NCI-H1105 (cell line): ENCODE measurements around the gene PML.
A peak's percentile ranks its signal among the peaks of the same experiment; 100 is the strongest.

Source experiments
- DNase-seq: peaks from one replicate; lab custom pipeline; 2025; lab: John Stamatoyannopoulos, UW

PML gene, protein sequence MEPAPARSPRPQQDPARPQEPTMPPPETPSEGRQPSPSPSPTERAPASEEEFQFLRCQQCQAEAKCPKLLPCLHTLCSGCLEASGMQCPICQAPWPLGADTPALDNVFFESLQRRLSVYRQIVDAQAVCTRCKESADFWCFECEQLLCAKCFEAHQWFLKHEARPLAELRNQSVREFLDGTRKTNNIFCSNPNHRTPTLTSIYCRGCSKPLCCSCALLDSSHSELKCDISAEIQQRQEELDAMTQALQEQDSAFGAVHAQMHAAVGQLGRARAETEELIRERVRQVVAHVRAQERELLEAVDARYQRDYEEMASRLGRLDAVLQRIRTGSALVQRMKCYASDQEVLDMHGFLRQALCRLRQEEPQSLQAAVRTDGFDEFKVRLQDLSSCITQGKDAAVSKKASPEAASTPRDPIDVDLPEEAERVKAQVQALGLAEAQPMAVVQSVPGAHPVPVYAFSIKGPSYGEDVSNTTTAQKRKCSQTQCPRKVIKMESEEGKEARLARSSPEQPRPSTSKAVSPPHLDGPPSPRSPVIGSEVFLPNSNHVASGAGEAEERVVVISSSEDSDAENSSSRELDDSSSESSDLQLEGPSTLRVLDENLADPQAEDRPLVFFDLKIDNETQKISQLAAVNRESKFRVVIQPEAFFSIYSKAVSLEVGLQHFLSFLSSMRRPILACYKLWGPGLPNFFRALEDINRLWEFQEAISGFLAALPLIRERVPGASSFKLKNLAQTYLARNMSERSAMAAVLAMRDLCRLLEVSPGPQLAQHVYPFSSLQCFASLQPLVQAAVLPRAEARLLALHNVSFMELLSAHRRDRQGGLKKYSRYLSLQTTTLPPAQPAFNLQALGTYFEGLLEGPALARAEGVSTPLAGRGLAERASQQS

DNA sequence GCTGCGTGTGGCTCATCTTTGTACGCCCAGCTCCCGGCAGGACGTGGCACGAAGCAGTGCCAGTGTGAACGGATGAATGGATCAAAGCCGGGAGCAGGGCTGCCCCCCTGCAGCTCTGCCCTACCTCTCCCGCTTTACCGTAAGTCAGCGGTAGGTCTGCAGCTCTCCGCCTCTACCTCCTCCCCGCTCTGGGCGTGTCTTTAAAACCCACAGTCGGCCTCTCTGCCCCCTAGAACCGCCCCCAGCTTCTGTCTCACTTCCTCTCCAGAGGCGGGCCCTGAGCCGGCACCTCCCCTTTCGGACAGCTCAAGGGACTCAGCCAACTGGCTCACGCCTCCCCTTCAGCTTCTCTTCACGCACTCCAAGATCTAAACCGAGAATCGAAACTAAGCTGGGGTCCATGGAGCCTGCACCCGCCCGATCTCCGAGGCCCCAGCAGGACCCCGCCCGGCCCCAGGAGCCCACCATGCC lies at the start of gene PML:
TSS of gene PML (plus strand) at position 304 of the 471 bp plus-strand sequence. CDS start at position 401, 97 bp downstream.
- peak; percentile 77 for DNase-seq

- DNase-seq, result no peak
Observed at GRCh38 chr15:73945130-73945508, 49.4 kb upstream of the PML start.

DNA sequence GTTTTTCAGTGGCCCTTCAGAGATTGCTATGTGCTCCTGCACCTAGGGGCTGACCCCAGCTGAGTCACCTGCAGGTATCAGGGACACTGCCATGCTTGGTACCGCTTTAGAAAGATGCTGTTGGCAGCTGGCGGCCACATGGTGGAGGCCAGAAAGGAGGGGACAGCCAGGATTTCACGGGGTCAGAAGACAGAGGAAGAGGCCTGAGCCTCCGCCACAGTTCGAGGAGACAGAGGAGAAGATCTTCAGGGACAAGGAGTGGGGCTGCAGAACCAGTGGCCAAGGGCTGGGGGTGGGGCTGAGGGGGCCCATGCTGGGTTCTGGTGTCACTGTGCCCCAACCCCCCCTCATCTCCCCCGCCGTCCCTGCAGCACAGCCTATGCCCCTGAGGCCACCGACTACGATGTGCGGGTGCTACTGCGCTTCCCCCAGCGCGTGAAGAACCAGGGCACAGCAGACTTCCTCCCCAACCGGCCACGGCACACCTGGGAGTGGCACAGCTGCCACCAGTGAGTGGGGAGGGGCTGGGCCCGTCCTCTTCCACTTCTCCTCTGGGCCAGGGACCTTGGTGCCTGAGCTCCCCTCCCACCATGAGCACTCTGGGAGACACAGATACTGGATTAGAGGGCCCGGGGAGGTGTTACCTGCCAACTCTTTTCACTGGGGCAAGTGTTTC lies 48.3 kb upstream of the PML start:
- no peak for DNase-seq

GRCh38 chr15:73946795-73947370 lies 47.6 kb upstream of the PML start:
- no peak for DNase-seq

DNA sequence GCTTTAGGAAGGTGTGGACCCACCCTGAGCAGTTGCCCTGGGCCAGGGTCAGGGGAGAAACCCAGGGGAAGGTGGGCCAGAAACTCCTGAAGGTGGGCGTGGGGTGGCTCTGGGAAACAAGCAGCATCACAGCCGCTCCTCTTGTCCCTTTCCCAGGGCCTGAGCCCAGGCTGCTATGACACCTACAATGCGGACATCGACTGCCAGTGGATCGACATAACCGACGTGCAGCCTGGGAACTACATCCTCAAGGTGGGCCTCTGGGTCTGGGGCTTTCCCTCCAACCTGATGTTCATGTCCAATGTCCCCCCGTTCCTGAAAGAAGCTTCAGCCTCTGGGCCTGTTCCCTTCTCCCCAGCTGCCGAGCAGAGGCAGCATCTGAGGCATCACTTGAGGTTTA lies 46.9 kb upstream of the PML start:
- DNase-seq, result no peak

DNA sequence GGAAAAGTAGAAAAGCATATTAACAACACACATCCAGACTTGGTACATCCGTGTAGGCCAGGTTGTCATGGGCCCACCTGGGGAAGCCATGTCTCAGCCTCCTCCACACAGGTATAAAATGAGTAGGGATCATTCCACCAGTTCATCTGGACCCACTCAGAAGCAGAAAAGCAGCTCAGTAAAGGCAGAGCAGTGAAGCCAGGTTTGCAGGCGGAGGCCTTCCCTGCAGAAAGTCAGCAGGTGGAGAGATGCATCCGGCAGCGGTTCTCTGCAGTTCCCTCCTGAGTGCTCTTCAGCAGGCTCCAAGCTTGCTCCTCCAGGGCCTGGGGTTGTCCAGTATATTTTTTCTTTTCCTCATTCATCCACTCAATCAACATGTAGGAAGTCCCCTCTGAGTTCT lies 46.1 kb upstream of the PML start:
- DNase-seq, result no peak

GRCh38 chr15:73948982-73949381 lies 45.5 kb upstream of the PML start:
- no peak for DNase-seq

GRCh38 chr15:73949496-73949895 lies 45.0 kb upstream of the PML start:
- DNase-seq, result no peak

GRCh38 chr15:73950479-73950830 lies 44.1 kb upstream of the PML start:
- no peak for DNase-seq

- DNase-seq, result peak; percentile 46
Observed at GRCh38 chr15:73950831-73951561, 43.5 kb upstream of the PML start.

DNA sequence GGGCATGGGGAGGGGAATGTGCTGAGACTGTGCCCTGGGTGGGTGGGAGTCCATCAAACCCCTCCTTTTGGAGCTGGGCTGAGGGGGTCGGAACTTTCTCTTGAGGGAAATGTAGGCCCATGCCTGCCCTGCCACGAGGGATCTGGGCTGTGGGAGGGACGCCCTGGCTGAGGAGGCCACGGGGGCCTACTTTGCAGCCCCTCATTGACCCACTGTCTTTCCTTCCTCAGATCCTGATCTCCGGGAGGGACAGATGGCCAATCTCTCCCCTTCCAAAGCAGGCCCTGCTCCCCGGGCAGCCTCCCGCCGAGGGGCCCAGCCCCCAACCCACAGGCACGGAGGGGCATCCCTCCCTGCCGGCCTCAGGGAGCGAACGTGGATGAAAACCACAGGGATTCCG lies 42.9 kb upstream of the PML start:
- no peak for DNase-seq

DNA sequence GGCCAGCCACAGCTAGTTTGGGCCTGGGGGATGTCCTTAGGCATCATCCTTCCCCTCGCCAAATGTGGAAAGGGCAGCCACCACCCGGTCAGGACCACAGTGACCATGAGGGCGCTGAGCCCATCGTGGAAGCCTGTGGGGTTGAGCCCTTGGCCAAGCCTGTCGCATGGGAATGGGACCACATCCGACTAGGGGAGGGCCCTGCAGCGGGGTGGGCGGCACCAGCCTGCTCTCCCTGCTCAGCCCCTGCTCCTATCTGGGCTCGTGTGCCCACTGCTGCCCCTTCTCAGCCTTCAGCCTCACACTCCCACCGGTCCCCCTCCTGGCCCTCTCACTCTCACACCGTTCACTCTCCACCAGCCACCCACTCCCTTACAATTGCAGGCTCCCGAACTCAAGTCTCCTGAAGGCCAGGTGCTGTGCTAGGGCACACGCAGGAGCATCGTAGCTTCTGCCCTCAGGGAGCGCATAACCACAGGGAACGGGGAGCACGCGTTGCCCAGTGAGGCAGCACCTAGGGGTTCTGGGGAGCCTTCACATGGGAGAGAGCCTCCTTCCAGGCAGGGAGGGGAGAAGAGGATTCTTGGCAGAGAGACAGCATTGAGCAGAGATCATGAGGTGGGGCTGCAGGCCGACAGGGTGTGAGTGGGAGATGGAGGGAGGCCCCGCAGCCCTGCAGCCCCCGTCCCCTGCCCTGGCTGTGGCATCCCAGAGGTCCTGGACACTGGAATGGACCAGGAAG lies 42.2 kb upstream of the PML start:
- no peak for DNase-seq

DNA sequence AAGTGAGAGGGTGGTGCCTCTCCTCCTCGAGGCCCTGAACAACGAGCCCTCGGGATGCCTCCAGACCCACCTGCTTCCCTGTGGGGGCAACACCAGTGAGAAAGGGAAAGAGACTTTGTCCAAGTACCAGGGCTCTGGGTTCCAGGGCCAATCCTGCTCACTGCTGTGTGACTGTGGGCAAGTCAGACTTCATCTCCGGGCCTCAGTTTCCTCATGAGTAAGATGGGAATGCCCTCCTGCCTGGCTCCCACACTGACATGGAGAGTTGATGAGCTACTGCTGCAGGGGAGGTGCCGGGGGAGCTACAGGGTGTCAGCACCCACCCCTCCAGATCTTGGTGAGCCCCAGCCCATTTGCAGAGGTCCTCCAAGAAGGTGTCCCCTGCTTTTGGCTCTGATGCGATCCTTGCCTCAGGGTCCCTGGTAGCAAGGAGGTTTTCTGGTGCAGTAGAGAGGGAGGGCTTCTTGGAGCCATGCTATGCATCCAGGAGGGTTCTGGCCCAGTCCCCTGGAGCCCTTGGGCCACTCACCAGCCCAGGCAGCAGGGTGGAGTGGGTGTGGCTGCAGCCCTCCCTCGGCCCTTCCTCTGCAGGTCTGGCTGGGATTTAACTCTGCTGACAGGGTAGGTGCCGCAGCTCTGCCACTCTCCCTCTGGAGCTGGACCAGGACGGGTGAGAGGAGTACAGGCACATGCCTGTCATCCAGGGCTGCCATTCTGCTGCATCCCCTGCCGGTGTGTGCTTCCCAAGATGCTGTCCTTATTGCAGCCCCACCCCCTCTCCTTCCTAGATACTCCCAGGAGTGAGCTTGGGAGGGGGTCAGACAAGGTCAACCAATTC lies 41.4 kb upstream of the PML start:
- no peak for DNase-seq

DNA sequence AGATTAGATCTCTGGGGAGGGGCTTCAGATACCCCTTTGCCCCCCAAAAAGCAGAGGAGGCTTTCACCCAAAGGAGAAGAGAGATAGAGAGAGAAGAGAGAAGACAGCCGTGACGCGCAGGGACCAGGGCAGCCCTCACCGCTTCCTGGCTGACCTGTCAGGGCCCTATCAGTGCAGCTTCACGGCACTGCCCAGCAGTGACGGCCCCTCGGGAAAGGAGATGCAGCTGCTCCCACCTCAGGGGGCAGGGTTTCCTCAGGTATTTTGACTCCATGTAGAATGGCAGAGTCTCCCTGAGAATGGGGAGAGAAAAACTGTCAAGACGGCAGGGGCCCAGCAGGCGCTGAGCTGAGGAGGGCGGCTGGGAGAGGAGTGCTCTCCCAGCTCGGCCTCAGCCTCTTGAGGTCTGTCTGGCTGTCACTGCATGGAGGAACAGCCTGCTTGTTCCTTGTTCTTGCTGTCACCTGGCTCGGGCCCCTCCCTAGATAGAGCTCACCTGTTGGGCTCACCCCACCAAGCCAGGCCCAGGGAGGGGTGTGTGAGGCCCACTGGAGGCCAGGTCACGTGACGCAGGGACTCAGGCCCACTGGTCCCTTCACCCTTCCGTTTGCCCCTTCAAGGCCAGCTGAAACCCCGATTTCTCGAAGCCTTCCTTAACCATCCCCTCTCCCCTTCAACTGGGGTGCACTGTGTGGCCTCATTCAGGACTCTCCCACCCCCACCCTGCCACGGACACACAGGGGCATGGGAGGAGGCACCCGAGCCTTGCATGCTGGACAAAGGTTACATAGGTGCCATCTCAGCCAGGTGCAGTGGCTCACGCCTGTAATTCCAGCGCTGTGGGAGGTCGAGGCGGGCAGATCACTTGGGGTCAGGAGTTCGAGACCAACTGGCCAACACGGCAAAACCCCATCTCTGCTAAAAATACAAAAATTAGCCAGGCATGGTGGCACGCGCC lies 40.0 kb upstream of the PML start:
- DNase-seq, result no peak

DNA sequence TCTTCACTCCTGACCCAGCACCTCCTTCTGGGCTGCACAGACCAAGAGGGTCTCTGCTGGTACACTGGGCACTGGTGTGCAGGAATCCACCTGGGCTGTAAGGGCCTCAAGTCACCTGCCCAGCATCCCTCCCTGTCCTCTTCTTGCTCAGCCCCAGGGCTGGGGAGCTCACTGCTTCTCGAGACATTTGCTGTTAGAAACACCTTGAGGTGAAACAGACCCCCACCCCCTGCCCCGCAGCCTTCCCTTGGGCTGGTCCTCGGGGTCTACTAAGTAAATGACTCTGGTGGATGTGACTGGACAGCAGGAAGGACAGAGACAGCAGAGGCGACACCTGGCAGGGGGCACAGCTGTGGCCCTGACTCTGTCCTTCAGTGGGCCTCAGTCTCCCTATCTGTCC lies 39.2 kb upstream of the PML start:
- no peak for DNase-seq

DNA sequence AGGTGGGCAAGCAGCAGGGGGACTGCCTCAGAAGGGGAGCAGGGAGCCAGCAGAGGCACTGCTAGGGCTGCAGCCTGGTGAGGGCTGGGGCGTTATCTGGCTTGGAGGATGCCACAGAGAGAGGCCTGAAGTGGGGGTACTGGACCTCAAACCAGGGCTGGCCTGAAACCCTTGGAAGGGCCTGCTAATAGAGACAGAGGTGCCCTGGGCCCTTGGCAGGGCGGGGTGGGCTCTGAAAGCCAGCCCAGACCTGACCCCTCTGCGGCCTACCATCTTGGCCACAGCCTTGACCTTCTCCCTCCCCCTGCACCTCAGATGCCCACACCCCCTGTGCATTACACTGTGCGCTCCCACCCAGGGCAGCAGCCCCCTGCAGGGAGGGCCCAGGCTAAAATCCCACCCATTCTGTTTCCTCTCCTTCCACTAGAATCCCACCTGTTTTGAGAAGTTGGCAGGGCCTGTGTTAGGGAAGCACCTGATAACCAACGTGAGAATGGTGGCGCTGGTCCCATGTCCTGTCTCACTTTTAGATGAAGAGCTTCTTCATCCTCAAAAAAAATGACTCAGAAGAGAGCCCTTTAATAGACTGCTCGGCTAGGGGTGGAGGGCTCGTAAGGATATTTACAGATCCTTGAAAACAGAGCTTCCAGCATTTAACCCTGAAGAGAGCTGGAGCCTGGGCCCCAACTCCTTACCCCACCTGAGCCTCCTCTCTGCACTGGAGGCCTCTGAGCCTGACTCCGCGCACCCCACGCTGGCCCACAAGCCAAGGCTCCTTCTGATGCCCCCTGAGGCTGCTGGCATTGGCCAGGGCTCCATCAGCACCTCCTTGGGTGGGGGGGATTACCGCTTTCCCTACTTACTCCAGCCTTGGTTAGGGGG lies 38.4 kb upstream of the PML start:
- no peak for DNase-seq

- DNase-seq, result no peak
Observed at GRCh38 chr15:73956743-73957135, 37.8 kb upstream of the PML start.

DNA sequence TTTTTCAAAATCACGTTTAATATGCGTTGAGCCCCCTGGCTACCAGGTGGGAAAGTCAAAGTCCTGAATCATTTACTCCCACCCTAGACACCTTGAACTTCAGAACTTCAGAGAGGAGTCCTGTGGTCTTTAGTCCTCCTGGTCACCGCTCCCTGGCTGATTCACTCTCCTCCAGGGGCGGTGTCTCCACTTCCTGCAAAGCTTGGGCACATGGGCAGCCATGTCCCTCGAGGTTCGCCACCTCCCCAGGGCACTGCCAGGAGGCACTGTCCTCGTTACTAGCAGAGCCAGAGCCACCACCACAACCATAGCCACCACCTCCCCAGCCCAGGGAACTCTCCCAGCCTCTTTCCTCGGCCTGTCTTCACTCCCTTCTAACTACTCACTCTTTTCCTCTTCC lies 37.2 kb upstream of the PML start:
- DNase-seq, result no peak
